H1 (cell line): Measurements from ENCODE around the gene SH2D4B. TPM values are rescaled to one million over a fixed set of nuclear protein-coding genes. Genes with fewer than 3 reads are reported as not detected.

ENCODE experiments used
- CTCF ChIA-PET: fragments of 300-600 bp; sonication (Branson Sonifier 250); formaldehyde crosslinking; loops from one replicate; lab custom pipeline; 2021; ENCODE audit not compliant: partially characterized antibody; lab: Charles Lee
- POLR2A ChIA-PET: fragments of 300-600 bp; sonication (Branson Sonifier 250); formaldehyde crosslinking; loops from one replicate; lab custom pipeline; 2021; ENCODE audit warnings: inconsistent platforms; ENCODE audit not compliant: partially characterized antibody; lab: Charles Lee
- DNase-seq, 2 experiments: peaks; one replicate each; pipeline versions ENCODE4 v3.0.0 to v3.0.0-alpha.2; 2010 to 2022; ENCODE audit warnings: low spot score in 2 of 2, low read depth in 1 of 2, mixed read lengths in 1 of 2
- FAIRE-seq: peaks from 2 replicates; lab custom pipeline; 2011; peaks lifted over from hg19 to GRCh38; lab: Jason Lieb, UNC
- H2AFZ ChIP-seq: 2 replicates; pipeline ENCODE4 v1.8.1; 2012; ENCODE audit warnings: low read length, inconsistent platforms
- H2AK5ac ChIP-seq: 2 replicates; pipeline ENCODE4 v1.6.1; 2013; ENCODE audit warnings: low read depth, low read length
- H2BK120ac ChIP-seq: replicated peaks from 2 replicates; pipeline ENCODE3; 2013; ENCODE audit warnings: low read depth, low read length, inconsistent platforms
- H2BK12ac ChIP-seq: 2 replicates; pipeline ENCODE4 v1.6.1; 2013; ENCODE audit warnings: low read depth, low read length
- H2BK15ac ChIP-seq: 2 replicates; pipeline ENCODE4 v1.6.1; 2013; ENCODE audit warnings: low read length
- H2BK20ac ChIP-seq: 2 replicates; pipeline ENCODE4 v1.6.1; 2013; ENCODE audit warnings: low read length
- H2BK5ac ChIP-seq: 2 replicates; pipeline ENCODE4 v1.6.1; 2013; ENCODE audit warnings: low read depth, low read length
- H3K14ac ChIP-seq: 2 replicates; pipeline ENCODE4 v1.6.1; 2013; ENCODE audit warnings: inconsistent platforms; ENCODE audit not compliant: insufficient read length
- H3K18ac ChIP-seq: 2 replicates; pipeline ENCODE4 v1.6.1; 2013; ENCODE audit warnings: low read length; ENCODE audit errors: extremely low read depth
- H3K23ac ChIP-seq: 2 replicates; pipeline ENCODE4 v1.6.1; 2013; ENCODE audit warnings: inconsistent platforms; ENCODE audit not compliant: insufficient read length
- H3K23me2 ChIP-seq: 2 replicates; pipeline ENCODE4 v1.6.1; 2013; ENCODE audit warnings: low read depth, low read length
- H3K27ac ChIP-seq: 2 replicates; pipeline ENCODE4 v1.6.1; 2011; ENCODE audit warnings: low read depth, low read length, inconsistent platforms
- H3K27me3 ChIP-seq, 4 experiments: replicated peaks in 1 of 4; 1 replicate in 1 of 4; 2 replicates in 3 of 4; pipeline versions ENCODE4 v1.6.1 to v1.8.1; 2011 to 2013; ENCODE audit warnings: low read length in 3 of 4, mild to moderate bottlenecking in 3 of 4, inconsistent platforms in 2 of 4, mixed read lengths in 2 of 4, moderate library complexity in 1 of 4; ENCODE audit not compliant: control insufficient read depth in 3 of 4, insufficient read depth in 3 of 4; ENCODE audit errors: extremely low read depth in 1 of 4
- H3K36me3 ChIP-seq, 4 experiments: 2 replicates each; pipeline versions ENCODE4 v1.6.1 to v1.8.1; 2011 to 2013; ENCODE audit warnings: mild to moderate bottlenecking in 4 of 4, low read length in 3 of 4, moderate library complexity in 2 of 4, control low read depth in 1 of 4, inconsistent platforms in 1 of 4; ENCODE audit not compliant: insufficient read depth in 4 of 4, control insufficient read depth in 2 of 4
- H3K4ac ChIP-seq: replicated peaks from 2 replicates; pipeline ENCODE3; 2013; ENCODE audit warnings: low read length, low read depth, mixed read lengths, inconsistent platforms; ENCODE audit not compliant: insufficient read length
- H3K4me1 ChIP-seq, 4 experiments: replicated peaks in 1 of 4; 1 replicate in 1 of 4; 2 replicates in 3 of 4; pipeline versions ENCODE4 v1.6.1 to v1.8.1; 2011 to 2013; ENCODE audit warnings: low read length in 3 of 4, inconsistent platforms in 2 of 4, mixed read lengths in 1 of 4; ENCODE audit not compliant: insufficient read depth in 4 of 4, control insufficient read depth in 3 of 4
- H3K4me2 ChIP-seq, 2 experiments: 2 replicates each; pipeline versions ENCODE4 v1.6.1 to v1.8.1; 2011 to 2013; ENCODE audit warnings: low read depth in 2 of 2, low read length in 2 of 2, control low read depth in 1 of 2, inconsistent platforms in 1 of 2, mild to moderate bottlenecking in 1 of 2; ENCODE audit not compliant: insufficient read depth in 1 of 2
- H3K4me3 ChIP-seq, 4 experiments: fragments of 200-600, 300-600 bp in 1 of 4; sonication (generic), shearing (Covaris generic), sonication (Bioruptor Twin) in 1 of 4; 2 replicates each; pipeline versions ENCODE4 v1.5.1 to v1.8.1; 2011 to 2016; ENCODE audit warnings: low read length in 4 of 4, low read depth in 3 of 4, control low read depth in 2 of 4, inconsistent platforms in 2 of 4, mild to moderate bottlenecking in 2 of 4, mixed read lengths in 1 of 4, moderate library complexity in 1 of 4; ENCODE audit not compliant: insufficient read depth in 2 of 4; ENCODE audit errors: extremely low read depth in 1 of 4
- H3K56ac ChIP-seq: replicated peaks from 2 replicates; pipeline ENCODE3; 2013; ENCODE audit warnings: low read depth, mild to moderate bottlenecking, mixed read lengths, low read length, inconsistent platforms; ENCODE audit not compliant: insufficient read length
- H3K79me1 ChIP-seq: 2 replicates; pipeline ENCODE4 v1.6.1; 2013; ENCODE audit warnings: low read depth, low read length, control low read depth
- H3K79me2 ChIP-seq, 2 experiments: 2 replicates each; pipeline versions ENCODE4 v1.6.1 to v1.8.1; 2012 to 2013; ENCODE audit warnings: low read length in 2 of 2, mild to moderate bottlenecking in 2 of 2, inconsistent platforms in 1 of 2; ENCODE audit not compliant: insufficient read depth in 2 of 2, control insufficient read depth in 1 of 2
- H3K9ac ChIP-seq, 4 experiments: replicated peaks in 1 of 4; 1 replicate in 1 of 4; 2 replicates in 3 of 4; pipeline versions ENCODE4 v1.6.1 to v1.8.1; 2011 to 2013; ENCODE audit warnings: low read depth in 3 of 4, low read length in 3 of 4, control low read depth in 2 of 4, mild to moderate bottlenecking in 2 of 4, moderate library complexity in 2 of 4, inconsistent platforms in 1 of 4; ENCODE audit errors: extremely low read depth in 1 of 4
- H3K9me3 ChIP-seq, 2 experiments: 2 replicates each; pipeline versions ENCODE4 v1.6.1 to v1.8.1; 2012 to 2013; ENCODE audit warnings: mild to moderate bottlenecking in 2 of 2, moderate library complexity in 2 of 2, control low read depth in 1 of 2, inconsistent platforms in 1 of 2, low read depth in 1 of 2, low read length in 1 of 2, mixed read lengths in 1 of 2; ENCODE audit not compliant: insufficient read depth in 2 of 2
- H4K20me1 ChIP-seq, 2 experiments: replicated peaks in 1 of 2; 2 replicates each; pipeline versions ENCODE3 to v1.8.1; 2011 to 2013; ENCODE audit warnings: inconsistent platforms in 2 of 2, low read length in 2 of 2, mild to moderate bottlenecking in 1 of 2; ENCODE audit not compliant: insufficient read depth in 2 of 2, control insufficient read depth in 1 of 2
- H4K5ac ChIP-seq: 2 replicates; pipeline ENCODE4 v1.6.1; 2013; ENCODE audit warnings: low read length, low read depth, mixed read lengths, inconsistent platforms; ENCODE audit not compliant: insufficient read length
- H4K8ac ChIP-seq: 2 replicates; pipeline ENCODE4 v1.8.0; 2013; ENCODE audit warnings: mild to moderate bottlenecking, moderate library complexity, low read length, inconsistent platforms; ENCODE audit not compliant: insufficient read depth; ENCODE audit errors: extremely low read depth
- H4K91ac ChIP-seq: replicated peaks from 2 replicates; pipeline ENCODE3; 2013; ENCODE audit warnings: low read length, mixed read lengths, inconsistent platforms; ENCODE audit not compliant: insufficient read length
- ASH2L ChIP-seq: fragments of 200-600, 300-600 bp; sonication (generic); IDR thresholded peaks from one replicate; pipeline ENCODE4 v1.7.1; 2017; ENCODE audit warnings: low read length
- BCL11A ChIP-seq, 2 experiments: IDR thresholded peaks; one replicate each; pipeline ENCODE4 v1.6.1; 2011; ENCODE audit warnings: low read depth in 2 of 2, low read length in 2 of 2, mild to moderate bottlenecking in 2 of 2
- BRCA1 ChIP-seq: IDR thresholded peaks from 2 replicates; pipeline ENCODE4 v1.6.1; 2012; ENCODE audit warnings: low read depth, low read length, improper control_type of control experiment
- HDAC6 ChIP-seq: IDR thresholded peaks from one replicate; pipeline ENCODE4 v1.7.1; 2012; ENCODE audit warnings: low read depth, mild to moderate bottlenecking, inconsistent platforms, low read length, moderate library complexity
- KDM1A ChIP-seq: fragments of 200-600, 300-600 bp; sonication (generic); IDR thresholded peaks from 2 replicates; pipeline ENCODE4 v1.7.1; 2016; ENCODE audit warnings: mild to moderate bottlenecking, low read length, borderline replicate concordance
- NRF1 ChIP-seq: IDR thresholded peaks from 2 replicates; pipeline ENCODE4 v1.6.1; 2011; ENCODE audit warnings: mild to moderate bottlenecking, low read depth, low read length, improper control_type of control experiment
- POLR2AphosphoS5 ChIP-seq: IDR thresholded peaks from 2 replicates; pipeline ENCODE4 v1.6.1; 2011; ENCODE audit warnings: low read depth, low read length
- SAP30 ChIP-seq: fragments of 300-600 bp; sonication (generic); IDR thresholded peaks from 2 replicates; pipeline ENCODE4 v1.7.1; 2012; ENCODE audit warnings: low read length, moderate library complexity, mild to moderate bottlenecking, inconsistent platforms; ENCODE audit not compliant: insufficient read depth, insufficient replicate concordance
- SIRT6 ChIP-seq: IDR thresholded peaks from one replicate; pipeline ENCODE4 v1.7.1; 2012; ENCODE audit warnings: low read length, inconsistent platforms
- SIX5 ChIP-seq: IDR thresholded peaks from 2 replicates; pipeline ENCODE4 v1.6.1; 2011; ENCODE audit warnings: mild to moderate bottlenecking, low read depth, low read length
- SP1 ChIP-seq: IDR thresholded peaks from 2 replicates; pipeline ENCODE4 v1.6.1; 2011; ENCODE audit warnings: low read depth, low read length
- SP2 ChIP-seq: IDR thresholded peaks from 2 replicates; pipeline ENCODE4 v1.6.1; 2012; ENCODE audit warnings: mild to moderate bottlenecking, low read length, inconsistent platforms
- TCF12 ChIP-seq: IDR thresholded peaks from 2 replicates; pipeline ENCODE4 v1.6.1; 2011; ENCODE audit warnings: low read depth, mild to moderate bottlenecking, low read length
- ZNF274 ChIP-seq: IDR thresholded peaks from 2 replicates; pipeline ENCODE4 v1.7.0; 2012; ENCODE audit warnings: low read length, borderline replicate concordance; ENCODE audit errors: extremely low read depth
- WGBS, 2 experiments: shearing (Covaris generic) in 1 of 2; methylation state at CpG; one replicate each; pipeline versions ENCODE4 v1.1.6 to v1.1.7; 2013 to 2015; ENCODE audit warnings: low lambda C conversion rate in 2 of 2, mixed read lengths in 2 of 2, inconsistent platforms in 1 of 2, low coverage in 1 of 2, missing lambda C conversion rate in 1 of 2; ENCODE audit not compliant: insufficient replicate concordance in 2 of 2, insufficient coverage in 1 of 2, insufficient read length in 1 of 2; ENCODE audit errors: extremely low coverage in 1 of 2, missing lambda C conversion rate in 1 of 2; 5-methylcytosine and 5-hydroxymethylcytosine counted together
- polyA plus RNA-seq, 7 experiments: library from polyadenylated mRNA; depleted of rRNA in 3 of 7; stranded (reverse) in 5 of 7; unstranded in 2 of 7; fragments of >200 nt in 5 of 7; fragments of 200-250 nt in 2 of 7; gene quantifications; 1 replicate in 5 of 7; 2 replicates in 1 of 7; 4 replicates in 1 of 7; pipeline versions ENCODE4 v1.2.1 to v1.2.3, GENCODE V29; 2011 to 2013; ENCODE audit warnings: missing spikeins in 2 of 7, mixed read lengths in 2 of 7
- total RNA-seq: library from RNA; stranded (reverse); fragmentation: NEBNext Ultra II Directional; extraction: Animal tissue kit (Norgen Biotek cat#: 25700); gene quantifications from 2 replicates; pipeline ENCODE4 v1.2.1, GENCODE V29; 2021

The SH2D4B gene
- total and polyA plus RNA-seq, 2 of the 8 experiments (the other 6 are each of a cell fraction or from before 2014, with no cell fraction given) = 0.06 to 0.13 TPM

DNA sequence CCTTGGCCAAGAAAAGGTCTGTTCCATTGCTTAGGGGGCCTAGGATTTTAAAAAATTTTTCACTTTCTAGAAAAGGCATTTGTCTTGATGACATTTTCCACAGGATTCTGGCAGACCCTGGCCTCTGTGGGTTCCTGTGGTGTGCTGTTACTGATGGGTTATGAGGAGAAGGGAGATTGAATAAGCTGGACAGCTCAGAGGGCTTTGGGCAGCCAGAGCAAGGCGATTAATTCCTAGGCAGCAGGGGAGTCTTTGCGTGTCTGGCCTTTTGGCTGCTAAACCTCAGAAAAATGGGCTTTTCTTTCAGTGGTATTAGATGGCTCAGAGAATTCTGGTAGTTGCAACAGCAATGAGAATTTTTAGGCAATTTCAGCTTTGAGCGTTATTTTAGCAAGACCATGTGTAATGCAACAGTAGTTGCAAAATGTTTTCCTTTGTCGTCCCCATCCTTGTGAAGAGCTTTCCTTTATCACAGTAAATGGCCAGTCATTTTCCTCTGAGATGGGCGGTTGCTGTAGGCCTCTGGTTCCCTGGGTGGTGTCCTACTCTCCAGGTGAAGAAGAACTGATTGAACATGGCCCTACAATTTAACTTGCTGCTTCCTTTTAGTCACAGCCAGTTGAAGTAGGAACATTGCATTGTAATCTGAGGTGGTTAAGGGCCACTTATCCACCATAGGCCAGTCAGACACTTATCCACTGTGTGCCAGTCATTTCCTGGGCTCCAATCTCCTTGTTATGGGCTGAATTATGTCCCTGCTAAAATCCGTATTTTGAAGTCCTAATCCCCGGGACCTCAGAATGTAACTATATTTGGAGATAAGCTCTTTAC is 43.2 kb downstream of the SH2D4B start:
- no peaks in the 10 kb centered on the region for H3K79me2 ChIP-seq
- H3K23me2 ChIP-seq = no peaks in the 10 kb centered on the region
- no peaks in the 10 kb centered on the region; a peak in 1 of 7 replicates for H3K27me3 ChIP-seq
- CTCF ChIA-PET = interaction anchor here (0.9 to 1.0 kb wide), 4 partner anchors 16 to 136 kb away, joined by 3 to 6 read pairs (median 4); no protein-coding TSS in a partner anchor
- no peaks in the 10 kb centered on the region for H3K4me1 ChIP-seq
- H4K8ac ChIP-seq = no peak overlapping the region
- no peak overlapping the region for H3K14ac ChIP-seq
- H2AFZ ChIP-seq = no peak overlapping the region
- H3K56ac ChIP-seq = no peak overlapping the region
- no peak overlapping the region for H3K18ac ChIP-seq
- H3K27ac ChIP-seq = no peak overlapping the region
- no peak overlapping the region for H2BK12ac ChIP-seq
- no peak overlapping the region for H3K4ac ChIP-seq
- no peak overlapping the region for H2BK15ac ChIP-seq
- no peaks in the 10 kb centered on the region; a peak in 1 of 4 replicates for H3K9me3 ChIP-seq
- no peaks in the 10 kb centered on the region for H3K79me1 ChIP-seq
- 91% methylated on average over 7 of the region's 7 CpGs; no CpG with 5 or more reads in 1 of the 2 experiments for WGBS, 2 experiments
- no peak overlapping the region for H3K4me2 ChIP-seq
- no peak overlapping the region for H2AK5ac ChIP-seq
- H3K36me3 ChIP-seq = no peaks in the 10 kb centered on the region
- H3K9ac ChIP-seq = no peak overlapping the region
- H3K4me3 ChIP-seq = no peak overlapping the region
- H2BK20ac ChIP-seq = no peak overlapping the region
- H3K23ac ChIP-seq = no peak overlapping the region
- DNase-seq = no peak
- POLR2A ChIA-PET = no interaction called here
- no peak overlapping the region for H2BK5ac ChIP-seq
- H4K5ac ChIP-seq = no peak overlapping the region
- H2BK120ac ChIP-seq = no peak overlapping the region
- H4K91ac ChIP-seq = no peak overlapping the region
- no peak for FAIRE-seq
- no peaks in the 10 kb centered on the region for H4K20me1 ChIP-seq
- no peak for TF ChIP-seq POLR2AphosphoS5
- TF ChIP-seq SIX5 = no peak
- TF ChIP-seq SAP30 = no peak
- no peak for TF ChIP-seq SP2
- TF ChIP-seq BCL11A (IDR thresholded peaks at IDR 0.05; ENCODE audit: low read depth in 2 of 2, low read length in 2 of 2) = no peak
- no peak for TF ChIP-seq TCF12
- TF ChIP-seq HDAC6 = no peak
- TF ChIP-seq KDM1A = no peak
- TF ChIP-seq SP1 = no peak
- no peak for TF ChIP-seq SIRT6
- TF ChIP-seq BRCA1 = no peak
- TF ChIP-seq ZNF274 = no peak
- TF ChIP-seq NRF1 = no peak
- TF ChIP-seq ASH2L = no peak
